ENCODE results near the gene MROH2A.

DNA sequence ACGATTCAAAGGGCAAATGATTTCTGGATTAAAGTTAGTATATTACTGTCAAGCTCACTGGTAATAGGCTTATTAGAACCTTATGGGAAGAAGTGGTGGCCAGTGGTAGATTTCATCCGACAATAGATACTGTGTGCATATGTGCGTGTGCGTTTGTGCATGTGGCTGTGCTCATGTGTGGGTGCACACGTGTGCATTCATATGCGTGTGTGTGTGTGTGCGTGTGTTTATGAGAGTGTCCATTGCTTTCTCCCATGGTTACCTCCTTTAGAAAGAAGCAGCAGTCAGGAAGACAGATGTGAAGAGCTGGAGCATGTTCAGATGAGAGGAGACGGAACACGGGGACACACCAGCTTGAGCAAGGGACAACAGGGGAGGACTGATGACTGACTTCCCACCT, 8.9 kb upstream of the MROH2A start:
- TF ChIP-seq, protein P1, sequence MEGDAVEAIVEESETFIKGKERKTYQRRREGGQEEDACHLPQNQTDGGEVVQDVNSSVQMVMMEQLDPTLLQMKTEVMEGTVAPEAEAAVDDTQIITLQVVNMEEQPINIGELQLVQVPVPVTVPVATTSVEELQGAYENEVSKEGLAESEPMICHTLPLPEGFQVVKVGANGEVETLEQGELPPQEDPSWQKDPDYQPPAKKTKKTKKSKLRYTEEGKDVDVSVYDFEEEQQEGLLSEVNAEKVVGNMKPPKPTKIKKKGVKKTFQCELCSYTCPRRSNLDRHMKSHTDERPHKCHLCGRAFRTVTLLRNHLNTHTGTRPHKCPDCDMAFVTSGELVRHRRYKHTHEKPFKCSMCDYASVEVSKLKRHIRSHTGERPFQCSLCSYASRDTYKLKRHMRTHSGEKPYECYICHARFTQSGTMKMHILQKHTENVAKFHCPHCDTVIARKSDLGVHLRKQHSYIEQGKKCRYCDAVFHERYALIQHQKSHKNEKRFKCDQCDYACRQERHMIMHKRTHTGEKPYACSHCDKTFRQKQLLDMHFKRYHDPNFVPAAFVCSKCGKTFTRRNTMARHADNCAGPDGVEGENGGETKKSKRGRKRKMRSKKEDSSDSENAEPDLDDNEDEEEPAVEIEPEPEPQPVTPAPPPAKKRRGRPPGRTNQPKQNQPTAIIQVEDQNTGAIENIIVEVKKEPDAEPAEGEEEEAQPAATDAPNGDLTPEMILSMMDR (IDR thresholded peaks at IDR 0.05) = no peak
- no peak for TF ChIP-seq POLR2A (IDR thresholded peaks at IDR 0.05)

Measured in heart left ventricle (tissue), 13 donors.